GM18526 (cell line): ENCODE results near the gene TLE4.

Experiments used
- POLR2A ChIP-seq: IDR thresholded peaks from 3 replicates; pipeline ENCODE4 v1.6.1; 2011; ENCODE audit not compliant: insufficient read length; ENCODE audit errors: extremely low read depth

Gene TLE4

GRCh38 chr9:79735023-79735779, 163.4 kb downstream of the TLE4 start:
- TF ChIP-seq POLR2A = no peak

- no peak for TF ChIP-seq POLR2A
These were observed 164.3 kb downstream of the TLE4 start for GRCh38 chr9:79736051-79736450.

GRCh38 chr9:79741381-79741780, 169.6 kb downstream of the TLE4 start:
- no peak for TF ChIP-seq POLR2A

- TF ChIP-seq POLR2A = no peak
These were observed 170.5 kb downstream of the TLE4 start for GRCh38 chr9:79742110-79742721.

- no peak for TF ChIP-seq POLR2A
These were observed 172.8 kb downstream of the TLE4 start for GRCh38 chr9:79744521-79744920.

- no peak for TF ChIP-seq POLR2A
These were observed 174.1 kb downstream of the TLE4 start for GRCh38 chr9:79745752-79746336.

GRCh38 chr9:79756414-79756813, 184.6 kb downstream of the TLE4 start:
- no peak for TF ChIP-seq POLR2A

- no peak for TF ChIP-seq POLR2A
These were observed 185.3 kb downstream of the TLE4 start for GRCh38 chr9:79757074-79757473.

- TF ChIP-seq POLR2A = no peak
These were observed 186.3 kb downstream of the TLE4 start for GRCh38 chr9:79757881-79758669.

- TF ChIP-seq POLR2A = no peak
These were observed 187.7 kb downstream of the TLE4 start for GRCh38 chr9:79759460-79759859.

- no peak for TF ChIP-seq POLR2A
These were observed 190.3 kb downstream of the TLE4 start for GRCh38 chr9:79762070-79762469.

GRCh38 chr9:79763671-79764285, 192.0 kb downstream of the TLE4 start:
- no peak for TF ChIP-seq POLR2A

GRCh38 chr9:79764374-79764773, 192.6 kb downstream of the TLE4 start:
- no peak for TF ChIP-seq POLR2A

- no peak for TF ChIP-seq POLR2A
These were observed 193.7 kb downstream of the TLE4 start for GRCh38 chr9:79765466-79765865.

- TF ChIP-seq POLR2A = no peak
These were observed 194.3 kb downstream of the TLE4 start for GRCh38 chr9:79766091-79766490.
